HepG2 (cell line): ENCODE results near the gene YIPF1. TPM values are rescaled to one million over a fixed set of nuclear protein-coding genes. Genes with fewer than 3 reads are reported as not detected.

Experiments used
- CCDC6 ChIP-seq: sonication (generic); formaldehyde crosslinking; IDR thresholded peaks from 2 replicates; pipeline ENCODE4 v1.8.1; 2022; ENCODE audit warnings: mild to moderate bottlenecking, missing genetic modification reagents, moderate library complexity
- CEBPG ChIP-seq: IDR thresholded peaks from 2 replicates; pipeline ENCODE4 v1.6.1; 2016
- EED ChIP-seq: sonication (generic); formaldehyde crosslinking; IDR thresholded peaks from 2 replicates; pipeline ENCODE4 v1.5.0; 2020; ENCODE audit warnings: mild to moderate bottlenecking, missing genetic modification reagents
- GZF1 ChIP-seq: sonication (generic); formaldehyde crosslinking; IDR thresholded peaks from 2 replicates; pipeline ENCODE4 v1.5.1; 2020; ENCODE audit warnings: mild to moderate bottlenecking, missing genetic modification reagents
- HNF4G ChIP-seq, 2 experiments: sonication (generic) in 1 of 2; formaldehyde crosslinking in 1 of 2; IDR thresholded peaks; 2 replicates each; pipeline versions ENCODE4 v1.4.0 to v1.6.1; 2011 to 2020; ENCODE audit warnings: borderline replicate concordance in 2 of 2, low read depth in 2 of 2, mild to moderate bottlenecking in 2 of 2, low read length in 1 of 2, missing genetic modification reagents in 1 of 2, moderate library complexity in 1 of 2
- HNRNPK ChIP-seq: fragments of 200-400 bp; formaldehyde crosslinking; IDR thresholded peaks from 2 replicates; pipeline ENCODE4 v1.6.1; 2018; ENCODE audit warnings: low read length, low read depth, moderate library complexity, mild to moderate bottlenecking; ENCODE audit not compliant: poor library complexity, severe bottlenecking
- JUND ChIP-seq: sonication (generic); formaldehyde crosslinking; IDR thresholded peaks from 2 replicates; pipeline ENCODE4 v1.8.0; 2022; ENCODE audit warnings: mild to moderate bottlenecking, missing genetic modification reagents
- KLF15 ChIP-seq: sonication (generic); formaldehyde crosslinking; IDR thresholded peaks from 2 replicates; pipeline ENCODE4 v1.8.1; 2023; ENCODE audit warnings: borderline replicate concordance, mild to moderate bottlenecking, inconsistent platforms, missing genetic modification reagents, mixed read lengths
- RFX1 ChIP-seq: fragments of 450-650 bp; IDR thresholded peaks from 2 replicates; pipeline ENCODE4 v1.6.1; 2017
- RNF2 ChIP-seq: fragments of 450-650 bp; conservative IDR thresholded peaks from 2 replicates; pipeline ENCODE4 v1.6.1; 2016; ENCODE audit warnings: low read depth
- SIX4 ChIP-seq: sonication (generic); formaldehyde crosslinking; IDR thresholded peaks from 2 replicates; pipeline ENCODE4 v1.4.0; 2020; ENCODE audit warnings: missing genetic modification reagents
- SOX6 ChIP-seq, 2 experiments: fragments of 450-650 bp in 1 of 2; sonication (generic) in 1 of 2; formaldehyde crosslinking in 1 of 2; IDR thresholded peaks; 2 replicates each; pipeline versions ENCODE4 v1.4.0 to v1.6.1; 2017 to 2020; ENCODE audit warnings: antibody characterized with exemption in 1 of 2, mild to moderate bottlenecking in 1 of 2, missing genetic modification reagents in 1 of 2
- ZNF317 ChIP-seq: sonication (generic); formaldehyde crosslinking; IDR thresholded peaks from 2 replicates; pipeline ENCODE4 v1.5.0; 2020; ENCODE audit warnings: mild to moderate bottlenecking, missing genetic modification reagents
- ZNF331 ChIP-seq: sonication (generic); formaldehyde crosslinking; IDR thresholded peaks from 2 replicates; pipeline ENCODE4 v1.4.0; 2020; ENCODE audit warnings: missing genetic modification reagents
- ZNF337 ChIP-seq: sonication (generic); formaldehyde crosslinking; IDR thresholded peaks from 2 replicates; pipeline ENCODE4 v1.5.1; 2020; ENCODE audit warnings: missing genetic modification reagents, low read depth, mild to moderate bottlenecking, borderline replicate concordance
- ZNF33B ChIP-seq: sonication (generic); formaldehyde crosslinking; IDR thresholded peaks from 2 replicates; pipeline ENCODE4 v1.5.1; 2020; ENCODE audit warnings: mild to moderate bottlenecking, missing genetic modification reagents
- ZNF367 ChIP-seq: sonication (generic); formaldehyde crosslinking; IDR thresholded peaks from 2 replicates; pipeline ENCODE4 v1.4.0; 2020; ENCODE audit warnings: missing genetic modification reagents, borderline replicate concordance
- ZNF383 ChIP-seq: sonication (generic); formaldehyde crosslinking; IDR thresholded peaks from 2 replicates; pipeline ENCODE4 v1.4.0; 2020; ENCODE audit warnings: missing genetic modification reagents, mild to moderate bottlenecking, borderline replicate concordance
- ZNF557 ChIP-seq: sonication (generic); formaldehyde crosslinking; IDR thresholded peaks from 2 replicates; pipeline ENCODE4 v1.4.0; 2020; ENCODE audit warnings: missing genetic modification reagents
- ZSCAN29 ChIP-seq: sonication (generic); formaldehyde crosslinking; conservative IDR thresholded peaks from 2 replicates; pipeline ENCODE4 v1.4.0; 2020; ENCODE audit warnings: mild to moderate bottlenecking, missing genetic modification reagents
- polyA plus RNA-seq, 8 experiments: library from polyadenylated mRNA; depleted of rRNA in 3 of 8; stranded (reverse) in 7 of 8; unstranded in 1 of 8; fragments of >200 nt; fragmentation: Illumina TruSeq in 4 of 8; extraction: Trizol in 4 of 8; gene quantifications; 2 replicates each; pipeline versions ENCODE4 v1.2.1 to v1.2.3, GENCODE V29; 2011 to 2016; ENCODE audit warnings: low read depth in 4 of 8, missing spikeins in 1 of 8, mixed read lengths in 1 of 8; ENCODE audit not compliant: insufficient read depth in 1 of 8
- total RNA-seq, 5 experiments: library from RNA; depleted of rRNA; stranded (reverse); fragments of >200 nt; fragmentation: Illumina TruSeq; extraction: Trizol; gene quantifications; 2 replicates each; pipeline ENCODE4 v1.2.3, GENCODE V29; 2016; ENCODE audit warnings: low read depth in 1 of 5
- TF ChIP-seq, protein P1 (sequence below): sonication (generic); formaldehyde crosslinking; IDR thresholded peaks from 2 replicates; pipeline ENCODE4 v1.5.1; 2020; ENCODE audit warnings: missing genetic modification reagents, mild to moderate bottlenecking, borderline replicate concordance
- TF ChIP-seq, protein P2 (sequence below): sonication (generic); formaldehyde crosslinking; IDR thresholded peaks from 2 replicates; pipeline ENCODE4 v1.5.0; 2020; ENCODE audit warnings: mild to moderate bottlenecking, missing genetic modification reagents
- TF ChIP-seq, protein P3 (sequence below): sonication (generic); formaldehyde crosslinking; IDR thresholded peaks from 2 replicates; pipeline ENCODE4 v1.9.0; 2022; ENCODE audit warnings: missing genetic modification reagents, mild to moderate bottlenecking, borderline replicate concordance
- TF ChIP-seq, protein P4 (sequence below): sonication (generic); formaldehyde crosslinking; IDR thresholded peaks from 2 replicates; pipeline ENCODE4 v1.5.0; 2020; ENCODE audit warnings: missing genetic modification reagents

YIPF1 gene
- total and polyA plus RNA-seq, 2 of the 13 experiments (the other 11 are each of a cell fraction or from before 2014, with no cell fraction given): 21.1 to 31.9 TPM

DNA sequence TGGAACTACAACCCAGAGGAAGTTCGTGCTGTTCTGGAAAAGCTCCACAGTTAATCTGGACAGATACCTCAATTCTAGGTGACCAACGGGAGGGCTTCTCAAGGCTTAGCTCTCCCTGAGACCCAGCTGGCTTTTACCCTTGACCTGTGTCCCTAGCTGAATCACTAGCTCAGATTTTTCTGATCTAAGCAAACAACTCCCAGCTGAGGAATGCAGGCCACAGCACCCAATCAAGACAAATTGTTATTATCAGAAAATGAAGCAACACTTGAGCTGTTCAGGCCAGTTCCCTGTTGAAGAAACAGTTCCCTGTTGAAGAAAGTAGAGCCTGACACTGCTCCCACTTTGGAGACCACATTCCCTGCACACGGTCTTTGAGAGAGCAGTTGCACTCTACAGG lies 20.3 kb upstream of the YIPF1 start (continued):
- TF ChIP-seq, protein P1, sequence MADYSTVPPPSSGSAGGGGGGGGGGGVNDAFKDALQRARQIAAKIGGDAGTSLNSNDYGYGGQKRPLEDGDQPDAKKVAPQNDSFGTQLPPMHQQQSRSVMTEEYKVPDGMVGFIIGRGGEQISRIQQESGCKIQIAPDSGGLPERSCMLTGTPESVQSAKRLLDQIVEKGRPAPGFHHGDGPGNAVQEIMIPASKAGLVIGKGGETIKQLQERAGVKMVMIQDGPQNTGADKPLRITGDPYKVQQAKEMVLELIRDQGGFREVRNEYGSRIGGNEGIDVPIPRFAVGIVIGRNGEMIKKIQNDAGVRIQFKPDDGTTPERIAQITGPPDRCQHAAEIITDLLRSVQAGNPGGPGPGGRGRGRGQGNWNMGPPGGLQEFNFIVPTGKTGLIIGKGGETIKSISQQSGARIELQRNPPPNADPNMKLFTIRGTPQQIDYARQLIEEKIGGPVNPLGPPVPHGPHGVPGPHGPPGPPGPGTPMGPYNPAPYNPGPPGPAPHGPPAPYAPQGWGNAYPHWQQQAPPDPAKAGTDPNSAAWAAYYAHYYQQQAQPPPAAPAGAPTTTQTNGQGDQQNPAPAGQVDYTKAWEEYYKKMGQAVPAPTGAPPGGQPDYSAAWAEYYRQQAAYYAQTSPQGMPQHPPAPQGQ: no peak
- no peak for TF ChIP-seq SOX6 (IDR thresholded peaks at IDR 0.05)
- peak; percentile 40; the same call in 1 of the 2 replicates for TF ChIP-seq SOX6 (CRISPR knock-in tag; IDR thresholded peaks at IDR 0.05)
- TF ChIP-seq ZSCAN29 (CRISPR knock-in tag): no peak
- TF ChIP-seq KLF15 (CRISPR knock-in tag): no peak
- TF ChIP-seq, protein P2, sequence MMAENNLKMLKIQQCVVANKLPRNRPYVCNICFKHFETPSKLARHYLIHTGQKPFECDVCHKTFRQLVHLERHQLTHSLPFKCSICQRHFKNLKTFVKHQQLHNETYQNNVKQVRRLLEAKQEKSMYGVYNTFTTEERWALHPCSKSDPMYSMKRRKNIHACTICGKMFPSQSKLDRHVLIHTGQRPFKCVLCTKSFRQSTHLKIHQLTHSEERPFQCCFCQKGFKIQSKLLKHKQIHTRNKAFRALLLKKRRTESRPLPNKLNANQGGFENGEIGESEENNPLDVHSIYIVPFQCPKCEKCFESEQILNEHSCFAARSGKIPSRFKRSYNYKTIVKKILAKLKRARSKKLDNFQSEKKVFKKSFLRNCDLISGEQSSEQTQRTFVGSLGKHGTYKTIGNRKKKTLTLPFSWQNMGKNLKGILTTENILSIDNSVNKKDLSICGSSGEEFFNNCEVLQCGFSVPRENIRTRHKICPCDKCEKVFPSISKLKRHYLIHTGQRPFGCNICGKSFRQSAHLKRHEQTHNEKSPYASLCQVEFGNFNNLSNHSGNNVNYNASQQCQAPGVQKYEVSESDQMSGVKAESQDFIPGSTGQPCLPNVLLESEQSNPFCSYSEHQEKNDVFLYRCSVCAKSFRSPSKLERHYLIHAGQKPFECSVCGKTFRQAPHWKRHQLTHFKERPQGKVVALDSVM (CRISPR knock-in tag): no peak
- no peak for TF ChIP-seq RFX1
- TF ChIP-seq CEBPG (CRISPR knock-in tag): peak; percentile 65
- TF ChIP-seq RNF2: no peak
- peak; percentile 7; the same call in 1 of the 2 replicates for TF ChIP-seq HNF4G (IDR thresholded peaks at IDR 0.05; ENCODE audit: borderline replicate concordance, low read depth, low read length)
- TF ChIP-seq HNF4G (CRISPR knock-in tag; IDR thresholded peaks at IDR 0.05; ENCODE audit: borderline replicate concordance, low read depth): no peak
- no peak for TF ChIP-seq ZNF337 (CRISPR knock-in tag)
- no peak for TF ChIP-seq GZF1 (CRISPR knock-in tag)
- no peak for TF ChIP-seq EED (CRISPR knock-in tag)
- no peak for TF ChIP-seq CCDC6 (CRISPR knock-in tag)
- no peak for TF ChIP-seq HNRNPK
- TF ChIP-seq ZNF33B (CRISPR knock-in tag): no peak
- TF ChIP-seq, protein P3, sequence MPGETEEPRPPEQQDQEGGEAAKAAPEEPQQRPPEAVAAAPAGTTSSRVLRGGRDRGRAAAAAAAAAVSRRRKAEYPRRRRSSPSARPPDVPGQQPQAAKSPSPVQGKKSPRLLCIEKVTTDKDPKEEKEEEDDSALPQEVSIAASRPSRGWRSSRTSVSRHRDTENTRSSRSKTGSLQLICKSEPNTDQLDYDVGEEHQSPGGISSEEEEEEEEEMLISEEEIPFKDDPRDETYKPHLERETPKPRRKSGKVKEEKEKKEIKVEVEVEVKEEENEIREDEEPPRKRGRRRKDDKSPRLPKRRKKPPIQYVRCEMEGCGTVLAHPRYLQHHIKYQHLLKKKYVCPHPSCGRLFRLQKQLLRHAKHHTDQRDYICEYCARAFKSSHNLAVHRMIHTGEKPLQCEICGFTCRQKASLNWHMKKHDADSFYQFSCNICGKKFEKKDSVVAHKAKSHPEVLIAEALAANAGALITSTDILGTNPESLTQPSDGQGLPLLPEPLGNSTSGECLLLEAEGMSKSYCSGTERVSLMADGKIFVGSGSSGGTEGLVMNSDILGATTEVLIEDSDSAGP (CRISPR knock-in tag): no peak
- no peak for TF ChIP-seq SIX4 (CRISPR knock-in tag)
- TF ChIP-seq ZNF367 (CRISPR knock-in tag): no peak
- TF ChIP-seq ZNF331 (CRISPR knock-in tag): no peak
- TF ChIP-seq ZNF383 (CRISPR knock-in tag): no peak
- TF ChIP-seq, protein P4, sequence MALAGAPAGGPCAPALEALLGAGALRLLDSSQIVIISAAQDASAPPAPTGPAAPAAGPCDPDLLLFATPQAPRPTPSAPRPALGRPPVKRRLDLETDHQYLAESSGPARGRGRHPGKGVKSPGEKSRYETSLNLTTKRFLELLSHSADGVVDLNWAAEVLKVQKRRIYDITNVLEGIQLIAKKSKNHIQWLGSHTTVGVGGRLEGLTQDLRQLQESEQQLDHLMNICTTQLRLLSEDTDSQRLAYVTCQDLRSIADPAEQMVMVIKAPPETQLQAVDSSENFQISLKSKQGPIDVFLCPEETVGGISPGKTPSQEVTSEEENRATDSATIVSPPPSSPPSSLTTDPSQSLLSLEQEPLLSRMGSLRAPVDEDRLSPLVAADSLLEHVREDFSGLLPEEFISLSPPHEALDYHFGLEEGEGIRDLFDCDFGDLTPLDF (CRISPR knock-in tag): no peak
- 0 out of 2 replicates have a peak, but pooled peaks have one; percentile 31 for TF ChIP-seq JUND (CRISPR knock-in tag)
- no peak for TF ChIP-seq ZNF317 (CRISPR knock-in tag)
- TF ChIP-seq ZNF557 (CRISPR knock-in tag): no peak
